Stimulated activated CD8-positive, alpha-beta memory T cell treated with anti-CD3 and anti-CD28 coated beads, Interleukin-7, amount 100 ng/mL, for 48 hours (primary cell): Measurements from ENCODE around the gene TTLL8.
A peak's percentile ranks its signal among the peaks of the same experiment; 100 is the strongest.

ENCODE experiments used
- DNase-seq, 2 donors: peaks; one replicate each; pipeline ENCODE4 v3.0.0-alpha.2; 2020; ENCODE audit warnings: low read depth in 1 of 2; ENCODE audit errors: extremely low read depth in 1 of 2

Gene TTLL8

DNA sequence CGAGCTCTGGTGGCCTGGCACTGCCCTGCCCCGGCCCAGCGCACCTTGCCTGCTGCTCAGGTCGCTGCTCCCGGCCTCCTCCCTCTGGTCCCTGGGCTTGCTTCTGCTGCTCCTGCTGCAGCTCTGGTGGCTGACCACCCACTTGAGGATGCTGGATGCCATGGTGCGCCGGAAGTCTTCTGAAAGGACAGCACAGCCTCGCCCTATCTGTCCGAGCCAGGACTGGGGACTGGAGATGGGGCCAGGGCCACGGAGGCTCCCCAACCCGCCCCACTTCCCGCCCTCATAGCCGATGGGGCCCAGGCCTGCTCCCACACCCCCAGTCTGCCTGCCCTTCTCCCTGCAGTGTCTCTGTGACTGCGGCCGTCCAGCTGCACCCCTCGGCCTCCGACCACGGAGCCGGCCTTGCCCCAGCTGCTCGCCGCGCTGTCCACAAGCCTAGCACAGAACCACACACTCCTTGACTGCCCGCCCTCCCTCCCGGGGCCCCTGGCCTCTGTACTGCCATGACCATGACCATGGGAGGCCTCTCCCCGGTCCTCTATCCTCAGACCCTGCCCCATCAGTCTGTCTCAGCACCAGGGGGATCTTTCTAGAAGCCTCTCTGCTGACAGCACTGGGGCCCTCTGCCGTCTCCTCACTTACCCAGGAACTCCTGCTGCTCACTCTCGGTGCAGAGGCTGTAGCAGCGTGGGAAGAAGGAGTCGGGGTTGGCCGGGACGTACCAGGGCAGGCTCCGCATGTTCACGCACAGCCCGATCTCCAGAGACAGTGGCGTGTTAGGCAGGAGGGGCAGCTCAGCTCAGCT is 12.7 kb downstream of the TTLL8 start:
- no peak for DNase-seq

DNA sequence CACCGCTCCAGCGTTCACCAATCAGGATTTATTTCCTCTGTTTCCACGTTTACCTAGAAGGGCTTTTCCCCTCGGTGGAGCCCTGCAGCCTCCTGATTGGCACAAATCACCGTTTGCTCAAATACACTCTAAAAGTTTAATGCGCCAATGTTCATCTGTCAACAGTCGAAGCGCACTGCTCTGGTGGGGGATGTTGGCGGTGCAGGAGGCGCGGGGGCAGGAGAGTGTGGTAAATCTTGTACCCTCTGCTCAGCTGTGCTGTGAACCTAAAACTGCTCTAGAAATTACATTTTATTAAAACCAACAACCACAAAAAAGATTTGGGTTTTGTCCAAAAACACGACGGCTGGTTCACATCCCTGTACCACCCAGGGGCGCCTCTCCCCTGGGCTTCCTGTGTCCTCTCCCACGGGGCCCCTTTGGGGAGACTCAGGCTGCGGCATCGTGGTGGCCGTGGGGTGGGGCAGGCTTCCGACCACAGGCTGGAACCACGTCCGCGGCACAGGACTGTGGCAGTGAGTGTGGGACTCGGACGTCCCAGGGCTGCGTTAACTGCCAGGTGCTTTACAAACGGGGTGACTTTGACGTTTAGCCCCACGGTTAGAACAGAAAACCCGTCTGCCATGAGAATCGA is 13.5 kb downstream of the TTLL8 start:
- no peak for DNase-seq

DNA sequence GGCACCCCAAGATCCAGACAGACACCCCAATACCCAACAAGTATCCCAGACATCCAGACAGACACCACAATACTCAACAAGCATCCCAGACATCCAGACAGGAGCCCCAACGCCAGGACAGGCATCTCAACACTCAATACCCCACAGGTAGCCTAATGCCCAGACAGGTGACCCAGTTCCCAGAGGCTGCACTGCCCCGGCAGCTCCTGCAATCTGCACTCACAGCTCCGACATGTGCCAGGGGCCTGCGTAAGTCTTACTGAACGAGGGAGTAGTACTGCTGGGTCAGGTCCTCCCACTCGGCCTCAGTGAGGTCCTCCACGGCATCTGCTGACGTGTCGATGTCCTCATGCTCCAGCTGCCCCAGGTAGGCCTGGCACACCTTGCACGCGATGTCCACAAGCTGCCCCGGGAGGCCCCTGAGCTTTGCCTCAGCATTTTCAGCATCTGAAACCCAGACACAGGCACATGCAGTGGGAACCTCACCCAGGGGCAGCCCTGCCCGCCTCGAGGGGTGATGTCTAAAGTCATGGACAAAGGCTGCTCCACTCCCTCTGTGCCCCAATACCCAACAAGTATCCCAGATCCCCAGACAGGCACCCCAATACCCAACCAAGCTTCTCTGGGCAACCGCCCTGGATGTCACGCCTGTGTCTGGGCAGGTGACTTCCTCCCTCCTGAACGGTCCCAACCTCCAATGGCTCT is 16.6 kb downstream of the TTLL8 start:
- no peak for DNase-seq

DNA sequence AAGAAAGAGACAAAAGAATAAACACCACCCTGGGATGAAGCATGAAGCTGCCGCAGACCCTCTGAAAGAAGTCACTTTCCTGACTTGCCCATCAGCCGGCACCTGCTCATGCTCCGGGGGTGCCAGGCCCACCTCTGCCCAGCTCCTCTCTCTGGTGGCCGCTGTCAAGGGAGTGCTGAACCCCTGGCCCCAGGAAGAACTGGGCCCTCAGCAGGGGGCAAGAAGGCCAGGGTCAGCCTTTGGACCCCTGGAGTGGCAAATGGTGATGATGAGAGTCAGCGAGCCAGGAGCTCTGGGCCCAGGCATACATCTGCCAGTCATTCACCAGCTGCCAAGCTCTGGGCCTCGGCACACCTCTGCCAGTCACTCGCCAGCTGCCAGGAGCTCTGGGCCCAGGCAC is 17.4 kb downstream of the TTLL8 start:
- no peak for DNase-seq

DNA sequence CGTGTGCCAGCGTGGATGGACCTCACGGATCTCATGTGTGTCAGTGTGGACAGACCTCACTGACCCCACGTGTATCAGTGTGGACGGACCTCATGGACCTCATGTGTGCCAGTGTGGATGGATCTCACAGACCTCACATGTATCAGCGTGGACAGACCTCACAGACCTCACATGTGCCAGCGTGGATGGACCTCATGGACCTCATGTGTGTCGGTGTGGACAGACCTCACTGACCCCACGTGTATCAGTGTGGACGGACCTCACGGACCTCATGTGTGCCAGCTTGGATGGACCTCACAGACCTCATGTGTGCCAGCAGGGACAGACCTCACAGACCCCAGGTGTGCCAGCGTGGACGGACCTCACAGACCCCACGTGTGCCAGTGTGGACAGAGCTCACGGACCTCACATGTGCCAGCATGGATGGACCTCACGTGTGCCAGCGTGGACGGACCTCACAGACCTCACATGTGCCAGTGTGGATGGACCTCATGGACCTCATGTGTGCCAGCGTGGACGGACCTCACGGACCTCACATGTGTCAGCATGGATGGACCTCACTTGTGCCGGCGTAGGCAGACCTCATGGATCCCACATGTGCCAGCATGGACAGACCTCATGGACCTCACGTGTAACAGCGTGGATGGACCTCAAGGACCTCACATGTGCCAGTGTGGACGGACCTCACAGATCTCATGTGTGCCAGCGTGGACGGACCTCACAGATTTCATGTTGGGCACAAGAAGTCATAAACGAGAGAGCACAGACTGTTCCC is 18.2 kb downstream of the TTLL8 start:
- DNase-seq, result no peak

DNA sequence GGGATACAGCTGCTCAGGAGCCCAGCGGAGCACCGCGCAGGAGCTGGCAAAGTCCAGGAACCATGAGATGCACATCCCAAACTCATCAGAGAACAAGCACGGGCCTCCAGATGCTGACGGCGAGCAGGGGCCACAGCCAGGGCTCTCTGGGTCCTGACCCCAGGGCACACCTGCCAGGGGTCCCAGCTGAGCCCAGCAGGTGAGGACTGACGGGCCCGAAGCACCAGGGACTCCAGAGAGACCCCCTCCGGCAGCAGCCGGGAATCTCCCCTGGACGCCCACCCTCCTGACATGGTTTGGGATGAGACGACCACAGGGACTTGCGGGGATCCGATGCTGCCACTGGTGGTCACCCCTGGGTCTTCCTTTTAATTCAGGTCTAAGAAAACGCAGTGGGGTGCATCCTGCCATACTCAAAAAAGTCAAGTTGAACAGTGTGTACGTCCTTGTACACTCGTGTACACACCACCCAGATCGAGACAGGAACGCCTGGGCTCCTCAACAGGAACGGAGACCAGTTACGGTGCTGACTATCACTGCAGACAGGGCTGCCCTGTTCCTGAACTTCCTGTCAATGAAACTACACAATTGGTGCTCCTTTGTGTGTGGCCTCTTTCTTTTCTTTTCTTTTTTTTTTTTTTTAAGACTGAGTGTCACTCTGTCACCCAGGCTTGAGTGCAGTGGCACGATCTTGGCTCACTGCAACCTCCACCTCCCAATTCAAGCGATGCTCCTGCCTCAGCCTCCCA is 21.9 kb downstream of the TTLL8 start:
- no peak for DNase-seq

DNA sequence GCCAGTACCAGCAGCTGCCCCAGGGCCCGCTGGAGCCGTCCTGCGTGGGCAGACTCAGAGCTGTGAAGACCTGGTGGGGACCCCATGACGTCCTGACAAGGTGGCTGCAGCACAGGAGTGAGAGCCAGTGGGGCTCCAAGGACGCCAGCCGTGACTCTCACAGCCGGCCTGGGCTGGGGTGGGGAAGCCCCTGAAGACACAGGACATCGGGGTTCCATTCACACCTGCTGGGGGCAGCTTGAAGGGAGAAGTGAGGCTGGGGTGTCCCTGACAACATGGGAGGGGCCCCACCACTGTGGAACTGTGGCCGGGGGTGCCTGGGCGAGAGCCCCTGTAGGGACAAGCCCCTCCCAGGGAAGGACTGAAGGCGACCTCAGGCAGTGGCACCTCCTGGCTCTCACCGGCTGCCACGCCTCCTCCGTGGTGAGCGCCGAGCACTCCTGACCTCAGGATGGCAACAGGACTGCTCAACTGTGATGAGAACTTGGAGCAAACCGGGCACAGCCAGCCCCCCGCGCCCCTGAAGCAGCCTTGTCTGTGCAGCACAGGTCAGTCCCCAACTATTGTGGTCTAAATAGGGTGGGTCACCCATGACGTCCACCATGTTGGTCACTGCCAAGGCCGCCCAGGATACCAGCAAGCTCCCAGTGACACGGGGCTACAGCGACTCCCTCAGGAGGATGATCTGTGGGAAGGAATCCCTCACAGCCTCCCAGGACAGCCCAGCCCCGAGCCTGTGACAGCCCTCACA is 22.8 kb downstream of the TTLL8 start:
- DNase-seq, result no peak

DNA sequence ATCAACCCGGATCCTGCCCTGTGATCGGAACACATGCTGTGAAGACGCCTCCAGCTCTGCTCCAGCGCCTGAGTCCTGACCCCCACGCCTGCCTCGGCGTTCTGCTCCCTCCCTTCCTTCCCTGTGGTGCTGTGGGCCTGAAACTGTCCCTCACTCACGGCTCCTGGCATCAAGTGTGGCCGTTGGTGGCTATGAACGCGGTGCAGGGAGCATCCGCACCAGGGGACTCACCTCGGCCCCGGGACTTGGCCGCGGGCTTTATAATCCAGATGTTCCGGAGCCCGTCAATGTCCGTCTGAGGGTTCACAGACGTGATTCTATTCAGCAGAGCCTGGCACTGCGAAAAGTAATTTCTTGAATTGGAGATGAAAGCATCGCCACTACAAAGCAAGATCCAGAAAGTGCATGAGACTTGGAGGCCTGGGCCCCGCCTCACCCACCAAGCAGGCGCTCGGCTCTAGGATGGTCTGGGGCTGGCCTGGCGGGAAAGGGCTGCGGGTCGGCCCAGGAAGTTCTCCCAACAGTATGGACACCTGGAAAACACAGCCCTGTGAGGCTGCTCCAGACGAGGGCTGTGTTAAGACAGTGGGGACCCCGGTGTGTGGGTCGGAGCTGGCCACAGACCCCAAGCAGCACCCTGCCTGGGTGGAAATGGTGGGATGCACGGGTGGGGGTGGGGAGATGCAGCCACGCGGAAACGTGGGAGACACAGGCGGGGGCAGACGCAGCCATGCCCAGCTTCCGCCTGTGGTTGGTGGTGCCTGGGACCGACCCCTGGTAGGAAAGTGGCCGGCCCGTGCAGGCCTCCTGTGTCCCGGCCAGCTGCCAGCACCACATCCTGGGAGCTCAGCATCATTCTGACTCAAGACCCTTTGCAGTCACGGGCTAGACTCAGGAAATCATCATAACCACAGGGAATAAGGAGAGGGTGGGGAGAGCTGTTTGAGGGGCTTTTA is 23.7 kb downstream of the TTLL8 start:
- DNase-seq, result no peak

DNA sequence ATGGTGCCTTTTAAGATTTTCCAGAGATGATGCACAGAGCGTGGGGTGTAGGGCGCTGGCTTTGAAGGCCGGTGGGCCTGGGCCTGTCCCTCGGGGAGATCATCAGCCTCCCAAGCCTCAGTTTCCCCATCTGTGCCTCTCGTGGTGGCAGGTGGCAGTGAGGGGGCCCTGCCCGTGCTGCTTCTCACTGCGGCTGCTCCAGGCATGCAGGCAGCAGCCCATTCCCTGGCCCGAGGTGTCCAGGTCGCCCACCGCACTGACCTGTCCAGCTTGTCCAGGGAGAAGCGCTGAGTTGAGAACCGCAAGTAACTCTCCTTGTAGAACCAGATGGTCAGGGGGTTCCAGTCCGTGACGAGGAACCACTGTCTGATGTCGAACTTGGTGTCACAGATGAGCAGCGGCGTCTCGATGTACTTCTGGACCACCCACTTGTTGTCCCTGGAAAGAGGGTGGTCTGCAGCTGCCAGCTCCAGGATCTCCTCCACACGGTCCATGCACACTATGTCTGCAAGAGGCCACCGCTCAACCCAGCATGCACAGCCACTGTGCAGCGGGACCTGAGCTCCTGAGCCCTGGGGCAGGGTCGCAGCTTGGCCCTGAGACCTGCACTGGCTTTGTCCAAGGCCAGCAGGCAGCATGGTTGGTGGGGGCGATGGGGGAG is 25.0 kb downstream of the TTLL8 start:
- no peak for DNase-seq

DNA sequence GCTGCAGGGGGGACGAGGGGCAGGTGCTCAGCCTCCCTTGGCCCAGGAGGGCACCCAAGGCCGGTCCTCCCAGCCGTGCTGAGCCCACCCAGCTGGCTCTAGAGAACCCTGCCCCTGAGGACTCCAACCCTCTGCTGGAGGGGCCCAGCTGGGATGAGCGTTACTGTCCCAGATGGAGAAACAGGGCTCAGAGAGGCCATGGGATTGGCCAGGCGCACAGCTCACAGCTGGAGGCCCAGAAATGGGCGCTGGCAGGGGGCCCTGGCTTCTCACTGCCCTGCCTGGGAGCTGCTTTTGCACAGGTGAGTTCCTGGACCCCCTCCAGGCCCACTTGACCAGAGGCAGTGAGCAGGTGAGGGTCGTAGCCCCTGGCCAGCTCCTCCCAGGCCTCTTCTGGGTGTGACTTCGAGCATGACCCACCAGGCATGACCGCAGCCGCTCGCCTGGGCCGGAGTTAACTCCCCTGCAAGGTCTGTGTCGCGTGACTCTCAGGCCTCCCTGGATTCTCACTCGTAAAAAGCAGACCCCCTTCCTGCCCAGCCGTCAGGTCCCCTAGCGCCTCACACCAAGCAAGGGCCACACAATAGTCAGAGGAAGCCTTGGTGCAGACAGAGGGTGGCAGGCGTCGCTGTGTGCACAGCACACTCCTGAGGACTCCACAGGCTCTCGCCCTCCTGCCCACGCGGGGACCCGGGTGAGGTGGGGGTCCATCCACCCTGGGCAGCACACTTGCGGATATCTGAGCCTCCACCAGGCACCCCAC is 25.8 kb downstream of the TTLL8 start:
- DNase-seq, result no peak

DNA sequence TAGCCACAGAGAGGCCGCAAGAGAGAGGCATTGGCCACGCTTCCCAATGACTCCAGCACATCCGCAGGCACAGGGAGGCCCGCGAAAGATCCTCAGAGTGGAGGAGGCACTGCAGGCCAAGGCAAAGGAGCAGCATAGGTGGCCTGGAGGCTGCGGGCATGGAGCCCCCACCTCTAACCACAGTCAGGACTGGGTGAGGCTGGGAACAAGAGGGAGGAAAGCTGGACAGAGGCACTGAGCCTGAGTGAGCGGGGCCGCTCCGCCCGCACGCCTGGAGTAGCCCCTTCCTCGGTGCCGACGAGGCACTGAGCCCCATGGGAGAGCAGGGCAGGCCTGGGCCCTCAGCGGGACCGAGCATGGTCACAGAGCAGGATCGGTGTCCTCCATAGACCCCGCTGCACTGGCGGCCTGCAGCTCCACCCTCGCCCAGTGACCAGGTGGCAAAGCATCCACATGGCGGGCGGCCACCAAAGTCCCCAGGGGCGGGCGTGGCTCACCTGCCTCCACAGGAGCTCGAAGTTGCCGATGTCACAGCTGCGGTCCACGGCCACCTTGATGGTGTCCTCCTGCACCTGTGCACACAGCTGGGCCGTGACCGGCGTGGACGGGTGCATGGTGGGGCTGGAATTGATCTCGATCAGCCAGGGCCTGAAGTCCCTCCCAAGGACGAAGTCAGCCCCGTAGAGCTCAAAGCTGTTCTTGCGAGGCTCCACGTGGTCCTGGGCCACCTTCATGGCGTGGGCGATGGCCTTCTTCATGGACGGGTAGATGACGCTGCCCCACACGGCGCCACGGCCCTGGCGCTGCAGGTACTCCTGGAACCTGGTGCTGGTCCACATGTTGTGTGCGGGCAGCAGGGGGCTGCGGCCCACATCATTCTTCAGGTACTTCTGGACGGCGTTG is 26.7 kb downstream of the TTLL8 start:
- no peak for DNase-seq

DNA sequence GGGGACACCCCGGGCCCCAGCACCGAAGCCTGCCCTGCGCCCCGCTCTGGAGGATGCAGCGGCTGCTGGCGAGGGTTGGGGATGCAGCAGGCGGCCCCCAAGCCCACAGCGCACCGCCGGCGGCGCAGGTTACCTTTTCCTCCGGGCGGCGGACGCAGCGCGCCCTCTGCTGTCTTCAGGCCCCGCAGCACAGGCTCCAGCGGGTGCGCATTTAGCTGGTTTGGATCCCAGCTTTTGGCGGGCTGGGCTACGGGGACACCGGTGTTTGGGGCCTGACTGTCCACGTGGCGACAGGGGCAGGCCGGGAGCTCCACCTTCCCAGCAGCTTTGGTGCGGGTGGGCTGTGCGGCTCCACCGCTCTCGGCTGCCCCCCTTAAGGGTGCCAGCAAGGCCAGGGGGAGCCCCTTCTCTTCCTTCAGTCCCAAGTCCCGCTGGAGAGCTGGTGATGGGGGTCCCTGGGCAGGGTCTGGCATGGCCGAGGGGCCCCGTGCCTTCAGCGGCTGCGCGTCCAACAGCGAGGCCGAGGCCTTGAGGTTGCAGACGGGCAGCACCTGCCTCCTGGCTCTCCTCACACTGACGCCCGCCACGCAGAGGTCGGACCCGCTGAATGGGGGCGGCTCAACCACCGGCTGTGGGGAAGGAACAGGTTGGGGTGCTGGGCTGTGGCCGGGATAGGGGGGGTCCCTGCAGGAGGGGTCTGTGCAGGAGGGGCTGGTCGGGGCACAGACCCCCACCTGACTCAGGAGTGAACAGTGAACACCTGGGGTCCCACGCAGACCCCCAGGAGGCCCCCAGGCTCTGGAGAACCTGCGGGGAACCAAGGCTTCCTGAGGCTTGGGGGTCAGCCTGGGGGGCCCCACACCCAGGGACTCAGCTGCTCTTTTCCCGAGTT is 27.6 kb downstream of the TTLL8 start:
- peak; percentile 70 to 73 for DNase-seq

DNA sequence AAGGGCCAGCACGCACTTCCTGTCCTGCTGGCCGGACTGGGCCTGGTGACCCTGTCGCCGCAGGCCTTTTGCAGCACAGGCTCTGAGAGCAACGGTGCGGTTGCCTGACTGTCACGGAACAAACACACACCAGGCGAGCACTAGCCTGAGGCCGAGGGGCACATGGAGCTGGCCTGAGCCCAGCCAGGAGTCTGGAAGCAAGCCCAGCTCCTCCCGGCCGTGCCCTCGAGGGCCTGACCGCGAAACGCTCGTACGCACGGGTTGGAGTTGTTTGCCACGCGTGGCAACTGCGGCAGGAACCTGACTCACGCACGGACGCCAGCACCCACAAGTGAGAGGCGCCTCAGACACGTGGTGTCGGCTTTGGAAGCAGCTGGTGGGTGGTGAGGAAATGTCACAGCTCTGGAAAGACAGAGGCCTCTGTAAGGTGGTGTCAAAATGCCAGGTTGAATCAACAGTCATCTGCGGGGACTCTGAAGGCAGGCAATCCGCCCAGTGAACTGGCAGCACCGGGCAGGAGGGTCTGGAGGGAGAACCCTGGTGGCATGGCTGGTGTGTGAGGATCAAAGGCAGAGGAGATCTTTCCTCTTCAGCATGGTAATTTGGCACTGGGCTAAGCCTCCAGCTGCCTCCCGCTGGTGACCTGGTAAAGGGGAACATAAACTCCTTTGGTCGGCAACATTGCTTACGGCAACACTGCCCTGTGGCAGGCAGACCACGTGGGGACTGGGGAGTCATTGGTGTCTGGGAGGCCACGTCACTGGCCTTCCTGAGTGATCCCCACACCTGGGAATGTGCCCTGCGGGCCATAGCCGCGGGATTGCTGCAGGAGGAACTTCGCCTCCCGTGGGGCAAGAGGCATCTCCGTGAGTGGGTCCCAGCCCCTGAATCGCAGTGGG is 30.2 kb downstream of the TTLL8 start:
- peak in 1 of 2 donors; percentile 42 for DNase-seq

DNA sequence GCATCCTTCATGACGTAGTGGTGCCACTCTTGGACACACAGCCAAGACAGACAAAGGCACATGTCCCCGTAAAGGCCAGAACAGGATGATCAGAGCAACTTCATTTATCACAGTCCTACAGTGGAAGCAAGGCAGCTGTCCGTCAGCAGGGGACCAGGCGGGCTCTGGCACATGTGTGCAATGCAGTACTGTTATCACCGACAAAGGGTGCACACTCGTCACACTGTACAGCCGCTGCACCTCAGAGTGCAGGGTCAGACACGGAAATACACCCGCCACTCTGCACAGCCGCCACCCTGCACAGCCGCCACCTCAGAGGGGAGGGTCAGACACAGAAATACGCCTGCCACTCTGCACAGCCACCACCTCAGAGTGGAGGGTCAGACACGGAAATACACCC is 32.1 kb downstream of the TTLL8 start:
- DNase-seq, result no peak
